IPS DF 6.9 (cell line): ENCODE results near the gene NPTX1.

Experiments used
- DNase-seq: peaks from one replicate; pipeline ENCODE4 v3.0.0-alpha.2; 2013; ENCODE audit warnings: low read depth, low spot score
- H3K27ac ChIP-seq: one replicate; pipeline ENCODE4 v1.5.1; 2013; ENCODE audit warnings: low read length, control low read depth
- H3K27me3 ChIP-seq: 2 replicates; pipeline ENCODE4 v1.6.1; 2013; ENCODE audit warnings: mild to moderate bottlenecking, low read length; ENCODE audit not compliant: control insufficient read depth, insufficient read depth
- H3K36me3 ChIP-seq: 2 replicates; pipeline ENCODE4 v1.6.1; 2013; ENCODE audit warnings: low read length; ENCODE audit not compliant: control insufficient read depth, insufficient read depth
- H3K4me1 ChIP-seq: 2 replicates; pipeline ENCODE4 v1.6.1; 2013; ENCODE audit warnings: low read length; ENCODE audit not compliant: control insufficient read depth, insufficient read depth
- H3K4me3 ChIP-seq: 2 replicates; pipeline ENCODE4 v1.5.1; 2013; ENCODE audit warnings: mild to moderate bottlenecking, low read length
- H3K9me3 ChIP-seq: 2 replicates; pipeline ENCODE4 v1.6.1; 2013; ENCODE audit warnings: low read length, inconsistent platforms; ENCODE audit not compliant: control insufficient read depth, insufficient read depth
- WGBS: extraction: QIAGEN DNeasy Blood & Tissue Kit; methylation state at CpG from one replicate; pipeline ENCODE4 v1.1.7; 2013; ENCODE audit warnings: mixed read lengths, missing lambda C conversion rate; ENCODE audit not compliant: insufficient read length, insufficient coverage; 5-methylcytosine and 5-hydroxymethylcytosine counted together

Gene NPTX1

GRCh38 chr17:80425835-80426426 is 50.5 kb downstream of the NPTX1 start:
- no peak for DNase-seq
- H3K27me3 ChIP-seq: no peaks in the 10 kb centered on the region
- H3K27ac ChIP-seq: no peak overlapping the region
- WGBS: no CpG with 5 or more reads among the region's 9 CpGs
- no peak overlapping the region for H3K4me3 ChIP-seq
- no peaks in the 10 kb centered on the region for H3K36me3 ChIP-seq
- peaks cover 2% of the 10 kb centered on the region; the same call in 1 of the 2 replicates for H3K4me1 ChIP-seq
- H3K9me3 ChIP-seq: no peaks in the 10 kb centered on the region

GRCh38 chr17:80424878-80425765 is 51.3 kb downstream of the NPTX1 start:
- Histone ChIP-seq H3K36me3 (no peaks in the 10 kb centered on the region), H3K4me3 (no peak overlapping the region), H3K4me1 (peaks cover 2% of the 10 kb centered on the region; the same call in 1 of the 2 replicates), H3K9me3 (no peaks in the 10 kb centered on the region), H3K27me3 (no peaks in the 10 kb centered on the region), H3K27ac (no peak overlapping the region)
- no CpG with 5 or more reads among the region's 27 CpGs for WGBS
- DNase-seq: no peak

GRCh38 chr17:80424261-80424660 is 52.1 kb downstream of the NPTX1 start:
- no peak overlapping the region for H3K27ac ChIP-seq
- no peaks in the 10 kb centered on the region for H3K27me3 ChIP-seq
- no peaks in the 10 kb centered on the region for H3K9me3 ChIP-seq
- H3K4me1 ChIP-seq: peaks cover 2% of the 10 kb centered on the region; the same call in 1 of the 2 replicates
- H3K36me3 ChIP-seq: no peaks in the 10 kb centered on the region
- WGBS: no CpG with 5 or more reads among the region's 8 CpGs
- no peak overlapping the region for H3K4me3 ChIP-seq
- DNase-seq: no peak

- WGBS: no CpG with 5 or more reads among the region's 13 CpGs
- Histone ChIP-seq H3K4me3 (no peak overlapping the region), H3K27ac (no peak overlapping the region), H3K36me3 (no peaks in the 10 kb centered on the region), H3K9me3 (no peaks in the 10 kb centered on the region), H3K27me3 (no peaks in the 10 kb centered on the region), H3K4me1 (peaks cover 2% of the 10 kb centered on the region; the same call in 1 of the 2 replicates)
- no peak for DNase-seq
These were observed 52.7 kb downstream of the NPTX1 start for GRCh38 chr17:80423536-80424225.

GRCh38 chr17:80422981-80423380 is 53.4 kb downstream of the NPTX1 start:
- Histone ChIP-seq H3K9me3 (no peaks in the 10 kb centered on the region), H3K4me3 (no peak overlapping the region), H3K36me3 (no peaks in the 10 kb centered on the region), H3K4me1 (peaks cover 2% of the 10 kb centered on the region; the same call in 1 of the 2 replicates), H3K27ac (no peak overlapping the region), H3K27me3 (no peaks in the 10 kb centered on the region)
- no peak for DNase-seq
- WGBS: no CpG with 5 or more reads among the region's 20 CpGs

- WGBS: no CpG with 5 or more reads among the region's 18 CpGs
- H3K36me3 ChIP-seq: no peaks in the 10 kb centered on the region
- no peaks in the 10 kb centered on the region for H3K9me3 ChIP-seq
- H3K4me1 ChIP-seq: peaks cover 2% of the 10 kb centered on the region; the same call in 1 of the 2 replicates
- DNase-seq: no peak
- no peak overlapping the region for H3K4me3 ChIP-seq
- no peak overlapping the region for H3K27ac ChIP-seq
- no peaks in the 10 kb centered on the region for H3K27me3 ChIP-seq
These were observed 54.1 kb downstream of the NPTX1 start for GRCh38 chr17:80422276-80422675.

GRCh38 chr17:80421381-80422090 is 54.9 kb downstream of the NPTX1 start:
- H3K27ac ChIP-seq: no peak overlapping the region
- no peaks in the 10 kb centered on the region for H3K9me3 ChIP-seq
- no peaks in the 10 kb centered on the region for H3K27me3 ChIP-seq
- H3K36me3 ChIP-seq: no peaks in the 10 kb centered on the region
- H3K4me3 ChIP-seq: no peak overlapping the region
- H3K4me1 ChIP-seq: no peaks in the 10 kb centered on the region
- no CpG with 5 or more reads among the region's 20 CpGs for WGBS
- no peak for DNase-seq

GRCh38 chr17:80419255-80419654 is 57.2 kb downstream of the NPTX1 start:
- no peak overlapping the region for H3K4me3 ChIP-seq
- WGBS: no CpG with 5 or more reads among the region's 11 CpGs

GRCh38 chr17:80418589-80418988 is 57.8 kb downstream of the NPTX1 start:
- peaks cover 2% of the 10 kb centered on the region; the same call in 1 of the 2 replicates for H3K27me3 ChIP-seq
- no peak overlapping the region for H3K27ac ChIP-seq
- H3K4me3 ChIP-seq: no peak overlapping the region
- H3K4me1 ChIP-seq: no peaks in the 10 kb centered on the region
- no peak for DNase-seq
- no peaks in the 10 kb centered on the region; the same call in 1 of the 2 replicates for H3K36me3 ChIP-seq
- WGBS: no CpG with 5 or more reads among the region's 11 CpGs
- H3K9me3 ChIP-seq: no peaks in the 10 kb centered on the region

More at GRCh38 chr17:80419255-80419654, 57.2 kb downstream of the NPTX1 start:
- no peak for DNase-seq
- H3K27ac ChIP-seq: no peak overlapping the region
- no peaks in the 10 kb centered on the region; the same call in 1 of the 2 replicates for H3K27me3 ChIP-seq
- no peaks in the 10 kb centered on the region for H3K9me3 ChIP-seq
- no peaks in the 10 kb centered on the region; the same call in 1 of the 2 replicates for H3K36me3 ChIP-seq
- no peaks in the 10 kb centered on the region for H3K4me1 ChIP-seq
